ENCODE measurements around the gene PRPF19.

PRPF19 gene

DNA sequence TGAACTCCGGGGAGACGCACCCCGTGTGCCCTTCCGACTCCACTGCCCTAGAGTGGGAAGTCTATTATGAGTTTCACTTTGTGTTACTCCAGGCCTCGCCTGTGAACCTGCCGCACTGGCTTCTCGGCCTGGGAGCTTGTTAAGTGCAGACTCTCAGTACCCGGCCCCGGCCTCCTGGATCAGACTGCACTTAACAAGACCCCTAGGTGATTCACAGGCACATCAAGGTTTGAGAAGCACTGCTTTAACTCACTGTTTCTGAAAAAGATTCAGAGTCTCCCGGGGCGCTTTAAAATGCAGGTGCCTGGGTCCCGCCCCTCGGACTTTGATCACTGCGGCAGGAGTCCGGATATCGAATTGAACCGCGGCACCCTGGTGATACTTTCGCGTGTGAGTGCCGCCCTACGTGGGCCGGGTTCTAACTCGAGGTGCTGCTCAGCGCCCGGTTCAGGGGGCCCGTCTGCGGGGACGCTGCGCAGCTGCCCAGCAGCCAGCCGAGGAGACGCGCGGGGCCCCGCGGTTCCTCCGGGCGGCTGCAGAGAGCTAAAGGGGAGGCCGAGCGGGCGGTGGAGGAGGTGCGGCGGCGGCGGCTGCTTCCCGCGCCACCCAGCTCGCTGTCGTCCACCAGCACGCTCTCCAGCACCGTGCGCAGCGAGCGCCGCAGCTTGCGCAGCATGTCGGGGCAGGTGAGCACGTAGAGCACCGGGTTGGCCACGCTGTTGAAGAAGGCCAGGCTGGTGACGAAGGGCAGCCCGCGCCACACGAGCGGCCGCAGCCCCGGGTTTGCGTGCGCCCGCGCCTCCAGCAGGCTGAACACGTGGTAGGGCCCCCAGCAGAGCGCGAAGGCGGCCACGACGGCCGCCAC lies 54.0 kb downstream of the PRPF19 start:
- DNase-seq = peak in 3 of 10 donors; percentile 47 to 70 (median 68)
- intact Hi-C loops (cut with DNase I) = no loop called here

DNA sequence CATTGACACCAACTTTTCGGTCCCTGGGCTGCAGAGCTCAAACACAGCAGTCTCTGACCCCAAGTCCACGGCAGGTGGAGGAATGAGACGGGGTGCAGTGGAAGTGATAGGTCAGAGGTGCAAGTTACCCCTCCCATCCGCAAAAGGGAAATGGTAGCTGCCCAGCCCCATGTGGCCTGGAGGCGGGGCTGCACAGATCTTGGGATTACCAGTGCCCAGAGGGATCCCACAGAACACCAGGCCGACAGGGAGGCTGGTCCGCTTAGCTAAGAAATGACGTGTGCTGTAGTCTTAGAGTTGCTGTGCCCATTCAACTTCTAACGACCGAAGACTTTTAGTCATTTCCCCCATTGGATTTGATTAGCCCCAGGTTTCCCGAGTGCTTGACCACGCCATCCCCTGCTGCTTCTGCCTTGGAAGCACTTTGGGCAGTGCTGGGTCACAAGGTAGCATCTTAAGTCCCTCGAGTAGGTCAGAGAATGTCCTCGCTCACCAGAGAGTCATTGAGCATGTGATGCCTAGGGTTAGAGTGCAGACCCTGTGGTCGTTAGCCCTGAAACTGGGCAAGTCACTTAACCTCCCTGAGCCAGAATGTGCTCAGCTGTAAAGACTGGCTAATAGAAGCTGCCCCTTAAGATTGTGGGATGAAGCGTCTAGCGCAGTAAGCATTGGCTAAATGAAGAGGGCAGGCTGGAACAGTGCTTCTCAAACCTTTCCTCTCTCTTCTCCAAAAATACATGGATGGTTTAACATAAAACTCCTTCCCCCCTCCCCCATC lies 54.9 kb downstream of the PRPF19 start:
- DNase-seq = peak in 3 of 10 donors; percentile 35 to 67 (median 35)
- intact Hi-C loops (cut with DNase I) = no loop called here

DNA sequence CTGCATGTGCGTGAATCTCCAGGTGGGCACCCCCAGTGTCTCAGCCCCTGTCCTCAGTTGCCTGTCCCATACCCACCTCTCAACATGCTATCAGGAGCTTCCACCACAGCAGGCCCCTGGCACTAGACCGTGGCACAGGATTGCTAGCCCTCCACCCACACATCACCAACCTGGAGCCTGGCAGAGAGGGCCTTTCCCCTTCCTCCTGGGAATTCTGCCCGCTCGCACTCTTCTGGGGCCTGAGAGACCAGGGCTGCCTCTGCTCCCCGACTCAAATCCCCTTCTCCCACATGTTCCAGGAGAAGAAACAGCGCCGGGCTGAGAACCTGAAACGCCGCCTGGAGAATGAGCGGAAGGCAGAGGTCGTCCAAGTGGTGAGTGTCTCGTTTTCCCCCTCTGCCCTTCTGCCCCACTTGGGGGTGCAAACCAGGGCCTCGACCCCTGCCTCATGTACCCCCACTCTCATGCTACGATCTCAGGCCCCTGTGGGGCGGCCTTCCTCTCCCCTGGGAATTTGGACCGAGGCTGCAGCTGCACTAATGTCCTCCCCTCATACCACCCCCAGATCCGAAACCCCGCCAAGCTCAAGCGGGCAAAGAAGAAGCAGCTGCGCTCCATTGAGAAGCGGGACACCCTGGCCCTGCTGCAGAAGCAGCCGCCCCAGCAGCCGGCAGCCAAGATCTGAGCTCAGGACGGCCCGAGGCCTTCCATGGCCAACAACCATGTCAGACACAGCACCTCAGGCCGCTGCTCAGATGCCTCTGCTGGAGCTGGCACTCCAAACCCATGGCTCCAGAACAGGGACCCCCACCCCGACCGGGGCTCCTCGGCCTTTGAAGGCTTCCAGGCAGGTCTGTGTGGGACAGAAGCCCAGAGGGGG lies 56.5 kb downstream of the PRPF19 start:
- peak in 3 of 10 donors; percentile 51 to 70 (median 69) for DNase-seq

DNA sequence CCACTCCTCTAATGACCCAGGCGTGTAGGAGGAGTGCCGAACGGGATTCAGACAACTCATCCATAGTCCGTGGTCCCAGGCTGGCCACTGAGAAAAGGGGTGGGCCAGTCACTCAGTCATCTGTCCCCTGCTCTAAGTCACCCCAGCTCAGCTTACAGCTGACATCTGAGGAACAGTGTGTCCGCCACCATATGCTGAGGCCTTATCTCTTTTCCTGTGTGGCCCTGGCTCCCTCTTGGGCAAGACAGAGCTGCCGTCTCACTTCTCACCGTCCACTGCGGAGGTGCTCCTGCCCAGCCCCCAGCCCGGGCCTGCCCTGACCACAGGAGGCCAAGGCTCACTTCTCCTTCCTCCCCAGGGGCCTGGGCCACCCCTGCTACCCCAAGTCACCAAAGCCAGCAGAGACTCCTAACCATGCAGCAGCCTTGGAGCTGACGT lies 57.7 kb downstream of the PRPF19 start:
- intact Hi-C loops (cut with DNase I) = loop anchor here (10.0 kb wide), 1 partner anchor 316 kb away; the partner anchor contains the start of gene VPS37C
- peak in 2 of 10 donors; percentile 53 for DNase-seq

More for the DNA sequence above, 56.5 kb downstream of the PRPF19 start:
- intact Hi-C loops (cut with DNase I) = loop anchor here (10.0 kb wide), 1 partner anchor 315 kb away; the partner anchor contains the start of gene VPS37C

DNA sequence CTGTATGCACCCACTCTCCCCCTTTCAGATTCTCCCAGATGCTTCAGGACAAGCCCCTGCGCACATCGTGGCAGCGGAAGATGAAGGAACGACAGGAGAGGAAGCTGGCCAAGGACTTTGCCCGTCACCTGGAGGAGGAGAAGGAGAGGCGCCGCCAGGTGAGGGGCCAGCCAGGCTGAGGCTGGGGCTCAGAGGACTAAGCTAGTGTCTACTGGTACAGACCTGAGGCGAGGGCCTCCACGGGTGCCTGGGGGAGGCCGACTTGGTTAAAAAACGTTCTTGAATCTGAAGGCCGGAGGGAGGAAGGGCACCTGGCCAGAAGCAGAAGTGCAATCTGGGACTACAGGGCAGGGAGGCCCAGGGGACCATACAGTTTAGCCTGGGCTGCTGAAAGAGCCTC lies 58.5 kb downstream of the PRPF19 start:
- peak in 1 of 10 donors; percentile 75 for DNase-seq

DNA sequence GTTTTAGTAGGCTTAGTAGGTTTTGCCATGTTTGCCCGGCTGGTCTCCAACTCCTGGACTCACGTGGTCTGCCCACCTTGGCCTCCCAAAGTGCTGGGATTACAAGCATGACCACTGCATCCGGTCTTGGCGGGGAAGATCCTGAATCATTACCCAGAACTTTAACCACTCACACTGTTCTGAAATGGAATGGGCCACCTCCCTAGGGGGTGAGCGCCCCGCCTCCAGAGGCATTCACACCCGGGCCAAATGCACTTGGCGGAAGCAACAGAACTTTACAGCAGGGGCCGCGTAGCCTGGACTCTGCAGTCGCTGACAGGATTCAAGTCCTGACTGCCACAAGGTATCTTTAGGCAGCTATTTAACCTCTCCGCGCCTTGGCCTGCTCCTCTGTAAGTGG lies 59.1 kb downstream of the PRPF19 start:
- peak in 1 of 10 donors; percentile 73 for DNase-seq
- intact Hi-C loops (cut with DNase I) = loop anchor here (10.0 kb wide), 1 partner anchor 318 kb away; the partner anchor contains the start of gene VPS37C

More for the DNA sequence above, 58.5 kb downstream of the PRPF19 start:
- intact Hi-C loops (cut with DNase I) = loop anchor here (10.0 kb wide), 1 partner anchor 317 kb away; the partner anchor contains the start of gene VPS37C

DNA sequence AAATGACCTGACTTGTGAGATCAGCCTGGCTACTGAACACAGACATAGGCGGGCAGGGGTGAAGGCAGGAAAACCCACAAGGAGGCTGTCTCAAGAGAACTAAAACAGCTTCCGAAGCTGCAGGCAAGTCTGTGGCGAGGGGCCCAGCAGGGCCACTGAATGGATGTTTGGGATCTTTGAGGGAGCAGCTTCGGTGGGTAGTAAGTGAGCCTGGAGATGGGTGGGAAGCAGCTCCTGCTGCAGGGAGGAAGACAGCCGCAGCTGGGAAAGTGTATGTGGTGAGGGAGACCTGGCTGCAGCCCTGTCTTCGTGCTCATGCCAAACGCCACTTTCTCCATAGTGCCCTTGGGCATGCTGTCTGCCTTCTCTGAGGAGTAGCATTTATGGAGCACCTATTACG lies 61.0 kb downstream of the PRPF19 start:
- intact Hi-C loops (cut with DNase I) = loop anchor here (10.0 kb wide), 1 partner anchor 319 kb away; the partner anchor contains the start of gene VPS37C
- DNase-seq = peak in 1 of 10 donors; percentile 59

DNA sequence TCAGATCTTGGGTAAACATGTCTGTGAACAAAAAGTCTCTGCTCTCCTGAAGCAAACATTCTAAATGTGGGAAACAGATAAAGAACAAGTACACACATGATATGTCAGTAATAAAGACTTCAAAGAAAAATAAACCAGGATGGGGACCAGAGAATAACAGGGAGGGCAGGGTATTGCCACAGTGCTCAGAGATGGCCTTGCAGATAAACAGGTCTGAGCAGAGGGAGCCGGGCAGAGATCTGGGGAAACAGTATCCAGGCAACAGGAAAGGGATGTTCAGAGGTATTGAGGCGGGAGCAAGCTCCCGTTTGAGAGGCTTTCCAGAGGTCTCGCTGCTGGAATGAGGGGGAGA lies 61.5 kb downstream of the PRPF19 start:
- DNase-seq = peak in 1 of 10 donors; percentile 63
- intact Hi-C loops (cut with DNase I) = loop anchor here (10.0 kb wide), 1 partner anchor 320 kb away; the partner anchor contains the start of gene VPS37C

DNA sequence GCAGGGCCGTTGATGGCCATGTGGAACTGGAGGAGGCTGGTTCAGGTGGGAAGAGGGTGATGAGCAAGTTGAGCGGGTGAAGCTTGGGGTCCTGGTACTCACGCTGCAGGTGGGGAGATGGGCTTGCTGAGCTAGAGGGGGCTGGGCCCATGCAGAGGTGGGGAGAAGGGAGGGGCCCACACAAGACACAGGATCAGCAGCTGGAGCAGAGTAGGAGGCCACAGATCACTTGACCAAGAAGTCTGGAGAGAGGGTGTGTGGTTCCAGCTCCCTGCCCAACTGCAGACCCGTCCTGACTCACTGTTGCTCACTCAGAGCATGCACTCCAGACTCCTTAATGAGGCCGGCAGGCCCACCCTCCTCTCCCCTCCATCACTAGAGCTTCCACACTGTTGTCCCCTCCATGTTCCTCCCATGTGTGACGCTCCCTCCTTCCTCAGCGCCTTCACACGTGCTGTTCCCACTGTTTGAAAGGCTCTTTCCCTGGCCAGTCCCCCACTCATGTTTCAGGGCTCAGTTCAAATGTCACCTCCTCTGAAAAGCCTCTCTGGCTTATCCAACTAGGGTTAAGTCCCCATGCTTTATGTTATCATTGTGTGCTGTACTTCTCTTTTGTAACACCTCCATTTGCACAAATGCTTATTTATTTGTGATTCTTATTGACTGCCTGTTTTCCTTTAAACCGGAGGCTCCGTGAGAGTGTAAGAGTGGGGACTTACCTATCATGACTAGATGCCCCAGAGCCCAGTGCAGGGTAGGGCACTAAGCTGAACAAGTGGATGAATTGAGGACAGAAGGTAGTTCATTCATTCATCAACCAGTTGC lies 62.1 kb downstream of the PRPF19 start:
- intact Hi-C loops (cut with DNase I) = loop anchor here (10.0 kb wide), 1 partner anchor 321 kb away; the partner anchor contains the start of gene VPS37C

DNA sequence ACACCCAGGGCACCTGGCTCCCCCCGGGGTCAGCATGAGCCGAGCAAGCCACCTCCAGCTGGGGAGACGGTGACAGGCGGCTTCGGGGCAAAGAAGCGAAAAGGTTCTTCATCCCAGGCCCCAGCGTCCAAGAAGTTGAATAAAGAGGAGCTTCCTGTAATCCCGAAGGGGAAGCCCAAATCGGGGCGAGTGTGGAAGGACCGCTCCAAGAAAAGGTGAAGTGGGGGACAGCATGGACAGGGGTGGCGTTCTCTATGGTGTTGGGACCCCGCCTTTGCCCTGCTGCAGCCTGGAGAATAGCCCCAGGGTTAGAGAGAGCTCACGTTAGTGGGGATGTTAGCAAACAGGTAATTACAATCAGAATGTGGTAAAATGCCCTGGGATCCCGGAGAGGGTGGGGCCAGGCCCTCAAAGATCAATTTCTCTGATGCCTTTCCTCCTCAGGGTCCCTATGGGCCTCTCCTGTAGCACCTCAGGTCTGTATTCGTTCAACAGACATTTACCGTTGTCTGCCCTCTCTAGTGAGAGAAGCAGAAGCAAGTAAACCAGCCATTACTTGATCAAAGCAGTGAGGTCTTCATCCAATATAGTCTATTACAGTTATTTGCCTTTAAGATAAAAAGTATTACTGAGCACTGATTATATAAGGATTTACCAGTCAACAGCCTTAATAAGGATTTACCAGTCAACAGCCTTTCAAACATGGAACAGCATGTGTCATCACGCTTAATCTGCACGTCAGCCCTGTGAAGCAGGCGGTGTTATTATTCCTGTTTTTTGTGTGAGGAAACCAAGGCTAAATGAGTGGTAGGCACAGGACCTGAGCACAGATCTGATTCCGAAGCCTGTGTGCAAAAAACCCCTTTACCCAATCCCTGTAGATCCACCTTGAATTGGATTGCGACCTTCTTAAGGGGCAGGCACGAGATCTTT lies 63.5 kb downstream of the PRPF19 start:
- DNase-seq = peak in 1 of 10 donors; percentile 24
- intact Hi-C loops (cut with DNase I) = loop anchor here (10.0 kb wide), 1 partner anchor 322 kb away; the partner anchor contains the start of gene VPS37C

More for the DNA sequence above, 62.1 kb downstream of the PRPF19 start:
- peak in 1 of 10 donors; percentile 66 for DNase-seq

DNA sequence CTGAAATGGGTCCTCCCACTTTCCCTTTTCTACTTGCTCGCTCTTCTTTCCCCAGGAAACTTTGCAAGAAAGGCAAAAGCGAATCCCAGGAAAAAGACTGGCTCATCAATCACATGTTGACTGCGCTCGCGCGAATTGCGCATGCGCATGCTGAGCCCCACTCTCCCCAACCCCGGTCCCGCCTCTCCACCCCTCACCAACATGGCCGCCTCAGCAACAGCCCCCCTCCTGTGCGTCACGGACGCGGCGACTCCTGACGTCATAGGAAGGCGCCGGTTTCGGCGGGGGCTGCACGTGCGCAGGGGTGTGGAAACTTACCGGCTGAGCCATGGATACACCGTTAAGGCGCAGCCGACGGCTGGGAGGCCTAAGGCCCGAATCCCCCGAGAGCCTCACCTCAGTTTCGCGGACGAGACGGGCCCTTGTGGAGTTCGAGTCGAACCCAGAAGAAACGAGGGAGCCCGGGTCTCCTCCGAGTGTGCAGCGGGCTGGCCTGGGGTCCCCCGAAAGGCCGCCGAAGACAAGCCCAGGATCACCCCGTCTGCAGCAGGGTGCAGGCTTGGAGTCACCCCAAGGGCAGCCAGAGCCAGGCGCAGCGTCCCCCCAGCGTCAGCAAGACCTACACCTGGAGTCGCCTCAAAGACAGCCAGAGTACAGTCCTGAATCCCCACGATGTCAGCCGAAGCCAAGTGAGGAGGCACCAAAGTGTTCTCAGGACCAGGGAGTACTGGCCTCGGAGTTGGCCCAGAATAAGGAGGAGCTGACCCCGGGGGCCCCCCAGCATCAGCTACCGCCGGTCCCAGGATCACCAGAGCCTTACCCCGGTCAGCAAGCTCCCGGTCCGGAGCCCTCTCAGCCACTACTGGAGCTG lies 64.4 kb downstream of the PRPF19 start, which contains the start of gene CCDC86:
Gene CCDC86, plus strand, starts transcription at position 317 of the 871 bp plus-strand sequence. Its CDS starts 12 bp downstream, at position 329.
- intact Hi-C loops (cut with DNase I) = loop anchor here (10.0 kb wide), 1 partner anchor 323 kb away; the partner anchor contains the start of gene VPS37C
- DNase-seq = peak; percentile 93 to 99 (median 95)

All from posterior cingulate gyrus (tissue), 11 donors.